GM18873 (cell line): Measurements from ENCODE around the gene TAS2R19.

Experiments
- ATAC-seq: cut with Tn5 transposase; IDR thresholded peaks from one replicate; pipeline ENCODE4 v1.9.1; 2021; ENCODE audit warnings: mild to moderate bottlenecking, moderate library complexity, moderate number of reproducible peaks; ENCODE audit not compliant: unreplicated experiment, low FRiP score

The TAS2R19 gene

GRCh38 chr12:10998204-10998603 is 24.2 kb downstream of the TAS2R19 start, which contains the start of gene TAS2R20:
TAS2R20 (minus strand) TSS chr12:10998304; CDS start chr12:10997875, 429 bp downstream.
- no peak for ATAC-seq

DNA sequence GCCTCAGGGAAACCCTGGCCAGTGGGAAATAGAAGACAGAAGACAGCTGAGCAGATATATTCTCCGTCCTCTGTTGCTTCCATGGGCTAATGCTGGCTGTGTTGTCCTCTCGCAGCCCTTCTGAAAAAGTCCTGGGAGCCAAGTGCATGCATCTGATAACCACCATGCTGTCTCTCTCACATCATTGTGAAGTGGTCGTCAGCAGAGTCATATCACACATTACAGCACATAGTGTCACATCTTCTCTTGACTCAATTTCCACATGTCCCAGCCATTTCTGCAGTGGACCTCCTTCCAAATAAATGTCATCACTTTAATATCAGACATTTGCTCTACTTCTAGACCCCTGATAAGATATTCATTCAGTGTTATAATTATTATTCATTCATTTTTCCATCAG is 28.1 kb downstream of the TAS2R19 start:
- no peak for ATAC-seq

- ATAC-seq, result no peak
Observed at GRCh38 chr12:10989107-10989506, 33.3 kb downstream of the TAS2R19 start.

GRCh38 chr12:10986812-10987211 is 35.6 kb downstream of the TAS2R19 start, which contains the start of gene TAS2R50:
TAS2R50 (minus strand) TSS chr12:10986912; CDS start chr12:10986860, 52 bp downstream.
- ATAC-seq, result no peak

DNA sequence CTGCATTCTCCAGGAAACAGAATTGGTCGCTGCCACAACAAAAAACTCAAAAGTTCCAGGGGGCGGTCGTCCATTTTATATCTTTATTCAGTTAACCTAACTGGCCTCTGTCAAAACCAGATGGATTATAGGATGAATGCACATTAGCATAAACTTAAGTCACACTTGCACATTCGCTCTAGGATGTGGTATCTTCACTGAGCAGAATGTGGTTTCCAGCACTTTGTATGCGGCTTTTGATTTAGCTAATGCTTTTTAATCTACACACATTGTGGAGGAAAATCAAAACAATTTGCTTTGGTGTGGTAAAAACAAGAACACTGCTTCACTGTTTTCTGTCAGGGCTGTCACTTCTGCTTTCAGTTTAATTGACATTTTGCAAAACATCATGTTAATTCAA is 40.2 kb downstream of the TAS2R19 start:
- no peak for ATAC-seq

- no peak for ATAC-seq
Observed at GRCh38 chr12:10974965-10975364, 47.5 kb downstream of the TAS2R19 start.
